ENCODE measurements around the gene THBS4.

Gene THBS4

DNA sequence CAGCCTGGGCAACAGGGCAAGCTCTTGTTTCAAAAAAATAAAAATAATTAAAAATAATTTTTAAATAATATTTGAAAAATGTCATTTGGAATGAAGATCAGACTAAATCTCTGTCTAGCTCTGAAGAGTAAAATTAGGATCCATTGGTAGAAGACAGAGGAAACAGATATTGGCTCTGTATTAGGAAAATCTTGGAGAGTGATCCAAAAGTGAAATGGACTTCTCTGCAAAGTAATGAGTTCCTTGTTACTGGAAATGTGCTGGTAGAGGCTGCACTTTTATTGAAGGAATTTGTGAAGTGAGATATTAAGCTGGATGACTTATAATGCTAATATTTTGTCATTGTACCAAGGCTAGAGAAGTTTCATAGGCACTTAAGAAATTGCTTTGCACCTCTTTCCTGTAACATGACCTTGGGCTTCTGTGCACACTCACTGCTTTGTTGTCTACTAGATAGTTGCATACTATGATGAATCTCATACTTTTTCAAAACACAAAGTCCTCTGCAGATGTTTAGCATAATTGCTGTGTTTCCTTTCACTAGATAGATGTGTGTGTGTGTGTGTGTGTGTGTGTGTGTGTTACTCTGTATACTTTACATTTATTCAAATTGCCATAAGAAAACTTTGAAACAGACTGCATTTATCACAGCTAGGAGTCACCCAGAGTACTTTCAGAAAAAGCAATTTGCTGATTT, 13.1 kb downstream of the THBS4 start:
- no peak for DNase-seq

DNA sequence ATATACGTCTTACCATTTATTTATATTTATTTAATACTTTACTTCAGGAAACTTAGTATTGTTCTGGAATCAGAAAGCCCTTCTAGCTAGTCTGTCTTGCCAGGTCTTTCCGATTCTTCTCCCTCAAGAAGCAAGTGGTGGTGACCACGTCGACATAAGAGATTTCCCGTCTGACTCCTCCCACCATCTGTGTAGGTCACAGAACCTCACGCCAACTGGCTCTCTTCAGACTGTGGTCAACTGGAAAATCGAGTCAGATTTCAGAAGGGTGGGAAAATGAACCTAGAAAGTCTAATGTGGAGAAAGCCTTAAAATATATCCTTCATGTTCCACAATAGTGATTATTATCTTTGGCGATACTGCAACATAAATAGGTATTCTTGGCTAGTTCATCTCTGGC, 17.3 kb downstream of the THBS4 start:
- DNase-seq = no peak

DNA sequence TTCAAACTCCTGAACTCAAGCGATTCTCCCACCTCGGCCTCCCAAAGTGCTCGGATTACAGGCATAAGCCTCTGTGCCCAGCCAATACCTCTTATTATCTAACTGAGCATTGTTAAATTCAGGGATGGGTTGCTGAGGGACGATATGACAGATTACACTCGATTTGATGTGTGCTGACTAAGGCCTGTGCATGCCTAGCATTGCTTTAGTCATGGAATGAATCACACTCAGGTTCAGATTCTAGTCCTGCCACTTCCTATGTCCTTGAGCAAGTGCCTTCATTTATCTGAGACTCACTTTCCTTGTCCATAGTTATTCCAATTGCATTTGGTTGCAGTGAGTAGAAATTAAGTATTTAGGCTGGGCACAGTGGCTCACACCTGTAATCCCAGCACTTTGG, 19.5 kb downstream of the THBS4 start:
- DNase-seq = no peak

DNA sequence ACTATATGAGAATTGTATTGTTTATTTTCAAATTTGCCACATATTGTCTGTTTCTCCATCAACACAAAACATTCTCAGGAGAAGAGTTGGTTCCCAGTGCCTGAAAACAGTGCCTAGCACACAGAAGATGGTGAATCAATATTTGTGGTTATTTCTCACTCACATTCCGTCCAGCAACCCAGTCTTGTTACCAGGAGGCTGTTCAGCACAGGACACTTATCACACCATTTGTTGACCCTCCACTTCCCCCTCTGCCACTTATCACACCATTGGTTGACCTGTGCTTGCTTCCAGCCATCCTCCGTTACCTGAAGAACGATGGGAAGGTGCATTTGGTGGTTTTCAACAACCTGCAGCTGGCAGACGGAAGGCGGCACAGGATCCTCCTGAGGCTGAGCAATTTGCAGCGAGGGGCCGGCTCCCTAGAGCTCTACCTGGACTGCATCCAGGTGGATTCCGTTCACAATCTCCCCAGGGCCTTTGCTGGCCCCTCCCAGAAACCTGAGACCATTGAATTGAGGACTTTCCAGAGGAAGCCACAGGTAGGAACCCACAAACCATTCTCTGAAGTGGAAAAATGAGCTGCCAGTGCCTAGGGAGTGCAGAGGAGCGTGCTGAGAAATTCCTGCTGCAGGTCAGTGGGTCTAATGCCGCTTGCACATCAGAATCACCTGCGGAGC, 20.5 kb downstream of the THBS4 start:
- no peak for DNase-seq

DNA sequence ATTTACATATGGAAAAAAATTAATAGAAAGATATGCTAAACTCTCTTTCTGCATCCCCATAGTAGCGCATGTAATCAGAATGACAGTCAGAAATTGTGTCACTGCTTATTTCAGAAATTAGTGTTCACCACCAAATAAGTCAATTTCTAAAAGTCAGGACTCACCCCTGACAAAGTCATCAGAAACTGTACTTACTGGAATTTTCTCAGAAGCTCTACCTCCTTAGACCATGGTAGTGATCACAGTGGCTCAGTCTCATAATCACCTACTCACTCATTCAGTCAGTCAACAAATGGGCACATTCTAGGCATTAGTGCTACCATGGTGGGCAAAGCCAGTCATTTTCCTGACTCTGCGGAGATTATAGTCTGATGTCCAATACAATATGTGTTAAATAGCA, 22.0 kb downstream of the THBS4 start:
- no peak for DNase-seq

DNA sequence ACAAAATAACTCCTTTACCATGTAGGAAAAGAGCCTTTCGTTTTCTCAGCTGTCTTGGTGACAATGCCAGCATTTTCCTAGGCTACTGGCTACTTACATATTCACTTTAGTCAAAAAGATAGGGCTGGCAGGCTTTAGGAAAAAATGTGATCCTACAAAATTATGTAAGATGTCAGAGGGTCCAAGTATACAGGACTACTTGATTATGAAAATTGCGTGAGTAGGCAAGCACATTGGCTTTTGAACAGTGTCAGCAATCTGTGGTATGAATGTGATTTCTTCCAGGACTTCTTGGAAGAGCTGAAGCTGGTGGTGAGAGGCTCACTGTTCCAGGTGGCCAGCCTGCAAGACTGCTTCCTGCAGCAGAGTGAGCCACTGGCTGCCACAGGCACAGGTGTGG, 22.8 kb downstream of the THBS4 start:
- no peak for DNase-seq

DNA sequence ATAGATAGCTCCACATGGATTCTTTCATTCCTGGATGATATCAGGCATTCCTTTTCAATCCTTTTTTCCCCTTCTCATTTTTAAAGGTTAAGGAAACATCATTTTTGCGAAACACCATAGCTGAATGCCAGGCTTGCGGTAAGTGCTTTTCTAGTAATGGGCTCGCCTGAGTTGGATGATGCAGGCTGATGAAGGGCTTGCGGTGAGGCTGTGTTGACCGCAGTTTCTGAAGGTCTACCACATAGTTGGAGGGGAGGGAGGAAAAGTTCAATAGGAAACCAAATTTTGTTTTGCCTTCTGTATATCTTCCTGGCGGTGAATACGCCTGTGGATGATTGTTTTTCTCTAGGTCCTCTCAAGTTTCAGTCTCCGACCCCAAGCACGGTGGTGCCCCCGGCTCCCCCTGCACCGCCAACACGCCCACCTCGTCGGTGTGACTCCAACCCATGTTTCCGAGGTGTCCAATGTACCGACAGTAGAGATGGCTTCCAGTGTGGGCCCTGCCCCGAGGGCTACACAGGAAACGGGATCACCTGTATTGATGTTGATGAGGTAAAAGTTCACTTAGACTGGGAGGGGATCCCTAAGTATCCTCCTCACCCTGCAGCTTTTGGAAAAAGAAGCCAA, 24.3 kb downstream of the THBS4 start:
- DNase-seq = no peak

DNA sequence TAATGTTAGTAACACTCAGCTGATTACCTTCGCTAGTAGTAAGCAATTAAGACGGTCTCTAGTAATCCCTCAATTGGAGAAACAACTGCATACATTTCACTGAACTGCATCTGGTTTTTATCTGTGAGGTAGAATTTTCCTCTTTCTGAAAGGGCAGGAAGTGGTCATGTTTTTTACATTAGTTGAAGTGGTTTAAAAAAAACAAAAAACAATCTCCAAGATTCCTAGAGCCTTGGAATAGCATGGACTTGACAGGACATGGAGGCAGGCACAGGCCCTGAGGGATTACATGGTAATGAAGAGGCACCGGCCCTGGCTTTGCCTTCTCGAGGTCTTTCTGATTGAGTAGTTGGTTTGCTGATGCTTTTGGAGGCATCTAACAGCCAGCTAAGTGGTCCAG, 25.8 kb downstream of the THBS4 start:
- DNase-seq = no peak

DNA sequence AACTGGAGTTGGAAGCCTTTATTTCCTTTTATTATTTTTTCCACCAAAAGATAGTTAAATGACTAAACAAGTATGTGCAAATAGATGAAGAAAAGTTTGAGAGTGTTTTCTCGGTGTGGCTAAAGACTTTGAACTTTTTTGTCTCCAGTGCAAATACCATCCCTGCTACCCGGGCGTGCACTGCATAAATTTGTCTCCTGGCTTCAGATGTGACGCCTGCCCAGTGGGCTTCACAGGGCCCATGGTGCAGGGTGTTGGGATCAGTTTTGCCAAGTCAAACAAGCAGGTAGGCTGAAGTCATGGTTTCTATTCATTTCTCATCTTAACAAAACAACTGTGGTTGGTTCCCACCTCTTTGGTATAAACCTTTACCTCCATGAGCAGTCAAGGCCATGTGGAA, 26.4 kb downstream of the THBS4 start:
- DNase-seq = no peak

DNA sequence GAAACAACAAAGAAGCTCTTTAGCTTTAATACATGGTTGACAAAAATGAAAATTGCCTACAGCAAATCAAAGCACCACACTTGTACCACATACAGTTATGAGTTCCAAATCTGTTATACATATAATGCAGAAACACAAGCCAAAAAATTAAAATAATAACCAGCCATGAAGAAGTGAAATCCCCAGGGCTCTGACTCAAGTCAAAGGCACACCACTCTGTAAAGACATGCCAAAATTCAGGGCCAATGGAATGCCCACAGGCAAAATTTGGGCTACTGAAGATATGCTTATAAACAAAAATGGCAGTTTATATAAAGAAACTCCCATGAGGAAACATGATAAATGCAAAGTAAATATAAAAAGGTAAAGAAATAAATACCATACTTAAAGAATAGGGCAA, 29.0 kb downstream of the THBS4 start:
- DNase-seq = no peak

DNA sequence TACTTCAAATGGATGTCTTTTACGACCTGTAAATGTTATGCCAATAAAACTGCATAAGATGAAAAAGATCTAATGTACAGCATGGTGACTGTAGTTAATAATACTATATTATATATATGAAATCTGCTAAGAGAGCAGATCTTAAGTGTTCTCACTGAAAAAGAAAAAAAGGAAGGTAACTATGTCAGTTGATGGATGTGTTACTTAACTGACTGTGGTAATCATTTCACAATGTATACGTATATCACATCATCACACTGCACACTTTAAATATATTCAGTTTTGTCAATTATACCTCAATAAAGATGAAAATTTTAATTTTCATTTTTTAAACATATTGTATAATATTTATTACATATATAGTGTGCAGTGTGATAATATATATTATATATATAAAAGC, 31.9 kb downstream of the THBS4 start:
- DNase-seq = no peak

DNA sequence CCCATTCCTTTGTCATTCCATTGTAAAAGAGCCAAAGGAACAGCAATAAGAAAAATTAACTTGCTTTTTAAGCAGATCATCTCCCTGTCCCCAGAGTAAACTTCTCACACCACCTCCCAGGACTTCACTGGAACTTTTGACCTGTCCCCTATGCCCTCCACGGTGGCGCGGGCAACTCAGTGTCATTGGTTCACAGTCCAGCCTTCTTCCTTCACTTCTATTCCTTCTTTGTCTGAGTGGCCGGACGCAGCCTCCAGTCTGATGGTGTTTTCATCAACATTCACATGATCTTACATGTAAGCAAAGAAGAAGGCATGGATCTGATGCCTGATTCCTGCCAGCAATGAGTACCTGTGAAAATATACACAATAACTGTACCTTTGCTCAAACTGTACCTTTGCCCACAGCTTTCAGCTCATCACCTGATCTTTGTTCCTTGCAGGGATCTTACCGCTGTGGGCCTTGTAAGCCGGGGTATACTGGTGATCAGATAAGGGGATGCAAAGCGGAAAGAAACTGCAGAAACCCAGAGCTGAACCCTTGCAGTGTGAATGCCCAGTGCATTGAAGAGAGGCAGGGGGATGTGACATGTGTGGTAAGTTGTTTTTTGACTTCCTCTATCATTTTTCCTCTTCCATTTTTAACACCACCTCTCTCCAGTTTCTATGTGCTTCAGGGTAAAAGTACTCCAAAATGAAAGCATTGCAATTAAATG, 32.5 kb downstream of the THBS4 start:
- DNase-seq = no peak

DNA sequence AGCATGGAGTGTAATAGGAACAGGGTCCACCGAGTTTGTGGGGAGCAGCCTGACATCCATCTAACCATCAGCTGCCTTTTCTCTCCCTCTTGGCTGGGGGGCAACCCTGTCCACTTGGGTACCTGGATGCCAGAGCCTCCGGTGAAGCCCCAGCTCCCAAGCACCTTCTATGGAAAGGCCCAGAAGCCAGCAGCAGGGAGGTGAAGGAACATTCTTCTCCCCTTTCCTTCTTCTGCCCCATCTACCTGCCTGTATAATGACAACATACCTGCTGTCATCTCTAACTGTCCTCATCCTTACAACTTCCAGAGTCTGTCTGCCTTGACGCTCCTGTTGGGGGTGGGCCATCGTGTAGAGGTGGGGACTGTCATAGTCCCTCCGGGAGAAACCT, 33.1 kb downstream of the THBS4 start:
- DNase-seq = no peak

DNA sequence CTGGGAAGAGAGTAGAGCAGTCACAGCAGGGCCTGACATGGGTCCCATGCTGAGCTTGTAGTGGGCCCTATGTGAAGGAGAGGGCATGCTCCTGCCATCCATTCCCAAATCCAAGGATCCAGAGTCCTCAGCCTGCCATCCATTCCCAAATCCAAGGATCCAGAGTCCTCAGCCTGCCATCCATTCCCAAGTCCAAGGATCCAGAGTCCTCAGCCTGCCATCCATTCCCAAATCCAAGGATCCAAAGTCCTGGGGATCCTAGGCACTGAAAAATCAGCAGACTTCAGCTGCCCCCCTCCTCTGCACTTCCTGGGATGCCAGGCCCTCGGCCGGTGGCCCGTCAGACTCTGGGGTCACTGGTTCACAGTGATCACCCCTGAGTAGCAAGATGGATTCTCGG, 33.6 kb downstream of the THBS4 start:
- DNase-seq = no peak

DNA sequence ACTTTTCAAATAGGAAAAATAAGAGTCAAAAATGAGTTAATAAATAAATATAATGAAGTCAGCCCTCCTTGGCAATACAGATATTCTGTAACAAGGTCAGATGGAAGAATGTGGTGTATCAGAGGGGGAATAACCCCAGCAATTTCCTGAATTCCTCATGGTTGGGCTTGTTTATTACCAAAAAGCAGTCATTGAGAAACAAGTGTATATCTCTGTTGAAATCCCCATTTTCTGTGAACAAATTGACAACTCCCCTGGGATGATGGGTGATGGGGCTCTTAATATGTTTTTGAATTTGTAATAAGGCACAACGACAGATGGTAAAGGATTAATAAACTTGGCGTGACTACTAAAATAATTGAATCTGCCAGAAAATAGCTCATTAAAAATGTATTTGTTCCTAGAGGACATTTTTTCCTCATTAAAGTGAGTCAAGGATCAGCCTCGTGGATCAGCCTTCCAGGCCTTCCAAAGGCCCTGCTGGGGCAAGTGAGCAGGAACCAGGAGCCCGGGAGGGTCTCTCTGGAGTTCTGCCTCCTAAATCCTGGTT, 34.2 kb downstream of the THBS4 start:
- DNase-seq = no peak

DNA sequence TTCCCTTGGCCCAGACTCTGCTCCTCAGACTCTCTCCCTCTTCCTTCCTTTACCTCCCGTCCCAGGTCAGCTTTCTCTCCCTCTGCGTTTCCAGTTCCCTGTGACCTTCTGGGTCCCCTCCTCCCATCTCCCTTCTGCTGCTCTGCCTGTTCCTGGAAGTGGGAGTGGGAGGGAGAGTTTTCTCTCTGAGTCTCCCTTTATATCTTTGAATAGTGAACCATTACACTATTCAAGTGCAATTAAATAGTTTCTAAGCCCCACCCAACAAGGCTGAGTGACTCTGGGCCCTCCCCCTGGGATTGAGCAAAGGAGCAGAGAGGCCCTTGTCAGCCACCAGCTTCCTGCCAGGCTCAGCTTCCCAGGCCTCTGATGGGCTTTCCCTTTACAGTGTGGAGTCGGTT, 34.8 kb downstream of the THBS4 start:
- DNase-seq = no peak

DNA sequence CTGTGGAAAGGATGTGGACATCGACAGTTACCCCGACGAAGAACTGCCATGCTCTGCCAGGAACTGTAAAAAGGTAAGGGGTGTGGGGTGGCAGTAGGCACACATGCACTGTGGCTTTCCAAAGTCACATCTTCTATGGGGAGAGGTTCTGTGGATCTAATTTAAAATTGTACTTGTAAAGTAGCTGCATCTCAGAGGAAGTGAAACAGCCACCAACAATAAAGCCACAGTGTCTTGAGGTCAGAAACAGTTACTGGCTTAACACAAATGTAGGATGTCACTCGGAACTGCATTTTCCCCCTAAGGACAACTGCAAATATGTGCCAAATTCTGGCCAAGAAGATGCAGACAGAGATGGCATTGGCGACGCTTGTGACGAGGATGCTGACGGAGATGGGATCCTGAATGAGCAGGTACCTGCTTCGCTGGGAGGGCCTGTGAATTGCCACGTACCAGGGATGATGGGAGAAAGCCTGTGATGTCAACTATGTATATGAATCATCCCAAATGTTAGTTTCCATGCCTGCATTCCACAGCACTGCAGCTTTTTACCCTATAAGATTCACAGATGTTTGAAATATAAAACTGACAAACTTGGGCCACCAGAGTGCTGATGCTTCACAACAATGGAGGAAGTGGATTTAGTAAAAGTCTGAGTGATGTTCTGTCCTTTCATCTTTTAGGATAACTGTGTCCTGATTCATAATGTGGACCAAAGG, 35.3 kb downstream of the THBS4 start:
- no peak for DNase-seq

DNA sequence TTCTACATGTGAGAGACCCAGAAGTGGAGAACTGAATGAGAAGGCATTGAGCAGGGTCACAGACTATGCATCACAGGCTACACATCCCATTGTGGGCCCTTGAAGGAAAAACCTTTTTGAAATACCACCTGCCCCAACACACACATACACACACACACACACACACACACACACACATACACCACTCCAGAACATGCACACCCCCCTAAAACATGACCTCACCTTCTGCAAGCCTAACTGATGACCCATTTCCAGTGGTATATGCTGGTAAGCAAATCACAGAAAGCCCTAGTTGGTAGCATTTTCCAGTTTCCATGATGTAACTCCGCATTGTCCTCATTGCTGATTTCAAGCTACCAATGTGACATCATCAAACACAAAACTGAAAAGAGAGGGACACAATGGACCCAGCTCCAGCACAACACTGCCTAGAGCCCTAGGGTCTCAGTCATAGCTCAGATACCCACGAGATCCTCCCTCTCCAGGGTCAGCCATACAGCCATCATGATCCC, 36.4 kb downstream of the THBS4 start:
- no peak for DNase-seq

DNA sequence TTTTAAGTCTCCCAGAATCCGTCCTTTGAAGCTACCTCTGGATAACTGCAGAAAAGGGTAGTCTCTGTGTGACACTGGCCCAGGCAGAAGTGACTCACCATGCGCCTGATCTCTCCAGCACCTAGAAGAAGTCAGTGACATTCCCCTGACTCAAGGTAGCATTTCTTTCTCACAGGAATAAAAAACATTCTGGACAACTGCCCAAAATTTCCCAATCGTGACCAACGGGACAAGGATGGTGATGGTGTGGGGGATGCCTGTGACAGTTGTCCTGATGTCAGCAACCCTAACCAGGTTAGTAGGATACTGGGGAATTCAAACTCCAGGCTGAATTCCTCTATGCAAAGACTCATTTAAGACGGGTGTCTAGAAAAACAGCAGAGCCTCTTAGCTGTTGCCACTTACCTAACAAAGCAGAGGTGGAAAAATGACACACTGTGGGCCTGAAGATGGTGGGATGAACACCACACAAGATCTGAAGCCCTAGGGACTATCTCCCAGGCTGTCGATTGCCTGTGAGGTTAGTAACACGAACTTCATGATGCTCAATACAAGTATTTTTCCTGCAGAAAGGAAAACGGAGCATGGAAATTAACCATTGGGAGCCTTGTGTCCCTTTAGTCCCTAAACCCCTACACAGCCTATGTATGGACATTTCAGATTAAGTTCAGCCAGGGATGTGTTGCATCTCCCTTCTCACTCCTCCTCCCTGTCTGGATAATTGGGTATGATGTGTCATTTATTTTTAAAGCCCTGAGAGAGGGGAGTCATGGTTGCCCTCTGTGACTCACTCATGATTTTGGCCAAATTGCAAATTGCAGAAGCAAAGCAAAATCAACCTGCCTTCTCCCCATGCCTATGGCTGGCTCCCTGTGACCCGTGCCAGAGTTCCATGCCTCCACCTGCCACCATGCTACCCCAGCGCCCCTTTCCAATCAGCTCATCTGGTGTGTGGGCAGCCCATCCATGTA, 37.2 kb downstream of the THBS4 start:
- no peak for DNase-seq

DNA sequence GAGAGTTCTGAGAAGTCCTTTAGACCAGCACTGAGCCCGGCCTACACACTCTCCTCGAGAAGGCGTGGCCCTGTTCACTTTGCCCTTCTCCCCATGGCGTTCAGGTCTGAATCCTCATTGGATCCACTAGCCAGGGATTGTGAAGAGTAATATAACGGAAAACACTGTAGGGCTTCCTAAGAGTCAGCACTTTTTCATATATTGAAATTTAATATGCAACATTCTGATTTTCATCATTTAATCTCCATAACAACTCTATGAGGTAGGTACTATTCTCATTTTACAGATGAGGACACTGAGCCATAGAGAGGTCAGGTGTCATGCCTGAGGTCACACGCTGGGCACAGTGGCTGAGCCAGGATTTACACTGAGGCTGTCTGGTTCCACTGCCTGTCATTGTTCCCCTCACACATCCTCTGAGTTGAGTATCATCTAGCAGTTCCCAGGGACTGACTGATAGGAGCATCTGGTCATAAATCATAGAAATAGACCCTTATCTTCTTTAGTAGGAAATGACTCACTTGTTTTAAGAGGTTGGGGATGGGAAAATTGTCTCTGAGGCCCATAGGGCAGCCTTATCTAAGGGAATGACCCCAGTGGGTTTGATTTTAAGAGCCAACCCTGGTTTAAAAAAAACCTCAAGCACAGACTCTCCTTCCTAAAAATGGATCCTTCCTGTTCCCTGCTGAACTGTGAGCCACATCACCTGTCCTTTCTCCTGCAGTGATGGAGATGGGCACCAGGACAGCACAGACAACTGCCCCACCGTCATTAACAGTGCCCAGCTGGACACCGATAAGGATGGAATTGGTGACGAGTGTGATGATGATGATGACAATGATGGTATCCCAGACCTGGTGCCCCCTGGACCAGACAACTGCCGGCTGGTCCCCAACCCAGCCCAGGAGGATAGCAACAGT, 41.2 kb downstream of the THBS4 start:
- no peak for DNase-seq
